Adrenal gland (tissue), 12 donors: ENCODE data around the gene CDC25C. TPM values are rescaled to one million over a fixed set of nuclear protein-coding genes. Genes with fewer than 3 reads are reported as not detected.

Experiments used
- DNase-seq, 7 donors: peaks; one replicate each; pipeline ENCODE4 v3.0.0-alpha.2; 2019 to 2020
- H3K27ac ChIP-seq, 5 donors: fragments of 200-600 bp; sonication (generic) in 4 of 5; 1 replicate in 3 of 5; 2 replicates in 2 of 5; pipeline versions ENCODE4 v1.5.1 to v1.8.0; 2016 to 2020; ENCODE audit warnings: mild to moderate bottlenecking in 1 of 5
- H3K27me3 ChIP-seq: fragments of 200-600 bp; 2 replicates; pipeline ENCODE4 v1.8.0; 2021
- H3K36me3 ChIP-seq, 2 donors: fragments of 200-600 bp; replicated peaks in 1 of 2; 1 replicate in 1 of 2; 2 replicates in 1 of 2; pipeline versions ENCODE4 v1.5.1 to v1.8.0; 2018 to 2022
- H3K4me1 ChIP-seq, 2 donors: fragments of 200-600 bp; replicated peaks in 1 of 2; 1 replicate in 1 of 2; 2 replicates in 1 of 2; pipeline versions ENCODE4 v1.5.1 to v1.8.0; 2018 to 2021
- H3K4me3 ChIP-seq, 4 donors: fragments of 200-600 bp; sonication (generic) in 3 of 4; one replicate each; pipeline ENCODE4 v1.5.1; 2016 to 2018
- H3K9me3 ChIP-seq, 3 donors: fragments of 200-600 bp; sonication (generic) in 1 of 3; replicated peaks in 1 of 3; 1 replicate in 2 of 3; 2 replicates in 1 of 3; pipeline versions ENCODE4 v1.5.1 to v1.8.0; 2016 to 2021
- CTCF ChIP-seq, 6 experiments: fragments of 450-650 bp in 4 of 6; fragments of 200-600 bp in 2 of 6; sonication (generic) in 1 of 6; IDR thresholded peaks; 1 replicate in 5 of 6; 2 replicates in 1 of 6; pipeline versions ENCODE4 v1.5.1 to v1.8.0; 2016 to 2021; ENCODE audit warnings: antibody characterized with exemption in 6 of 6, mild to moderate bottlenecking in 2 of 6, moderate library complexity in 1 of 6
- POLR2A ChIP-seq, 2 donors: fragments of 450-650 bp; IDR thresholded peaks; one replicate each; pipeline ENCODE4 v1.6.1; 2017; ENCODE audit warnings: antibody characterized with exemption in 2 of 2, mild to moderate bottlenecking in 2 of 2, moderate library complexity in 1 of 2
- WGBS, 4 donors: extraction: QIAGEN DNeasy Blood & Tissue Kit in 2 of 4; methylation state at CpG; one replicate each; pipeline versions ENCODE4 v1.1.5 to v1.1.7; 2013 to 2017; 5-methylcytosine and 5-hydroxymethylcytosine counted together
- intact Hi-C, 2 donors: fragments of 100-400 bp; cut with DNase I; formaldehyde crosslinking; loops; one replicate each; pipeline versions ENCODE4 v1.14.1 to v1.15.0; 2022 to 2023
- polyA plus RNA-seq, 3 donors: library from polyadenylated mRNA; stranded (reverse); fragments of 200-250 nt in 2 of 3; fragments of 350-450 nt in 1 of 3; fragmentation: Illumina TruSeq in 1 of 3; extraction: RNeasy Lipid Tissue Mini Kit (QIAGEN cat#74804) in 1 of 3; gene quantifications; one replicate each; pipeline ENCODE4 v1.2.3, GENCODE V29; 2013 to 2014
- total RNA-seq, 9 donors: library from RNA; depleted of rRNA in 4 of 9; stranded (reverse); fragments of >200 nt in 4 of 9; fragments of 120-200 nt in 1 of 9; fragmentation: NEBNext Ultra II Directional in 1 of 9; extraction: Animal tissue kit (Norgen Biotek cat#: 25700) in 1 of 9; gene quantifications; one replicate each; pipeline versions ENCODE4 v1.1.0 to v1.2.4, GENCODE V29; 2013 to 2023
- donor health status: healthy with polysubstance abuse.
- donor health status: Bipolar disorder and iron deficiency.
- donor health status: DM: yes; HTN: yes; CAD: no.
- donor health status: DM: no; HTN: no; CAD: no.
- donor health status: DM: no; HTN: no; CAD: no.
- donor health status: DM: yes; HTN: yes; CAD: no.

CDC25C gene
- total and polyA plus RNA-seq, 12 donors = 0.24 to 5.2 (median 0.32) TPM; not detected in 4

- H3K27ac ChIP-seq = no peak overlapping the region
- H3K4me1 ChIP-seq = no peaks in the 10 kb centered on the region
- H3K36me3 ChIP-seq = no peaks in the 10 kb centered on the region
- no peak for DNase-seq
- H3K27me3 ChIP-seq = no peaks in the 10 kb centered on the region
- H3K9me3 ChIP-seq = no peaks in the 10 kb centered on the region
- intact Hi-C loops = loop anchor here in 1 of 2 donors (10.0 kb wide), 1 partner anchor 64 kb away; no protein-coding TSS in a partner anchor
- H3K4me3 ChIP-seq = no peak overlapping the region
- TF ChIP-seq CTCF (IDR thresholded peaks at IDR 0.05) (no peak), POLR2A (IDR thresholded peaks at IDR 0.05) (no peak)
- WGBS, 4 donors = 79 to 85% (median 83%) methylated on average over 3 of the region's 3 CpGs
Measured at GRCh38 chr5:138289296-138289695, 42.3 kb downstream of the CDC25C start.

GRCh38 chr5:138287246-138287645 lies 44.4 kb downstream of the CDC25C start:
- no peaks in the 10 kb centered on the region for H3K27me3 ChIP-seq
- H3K36me3 ChIP-seq = no peaks in the 10 kb centered on the region
- no peak for TF ChIP-seq CTCF (IDR thresholded peaks at IDR 0.05)
- no peak for TF ChIP-seq POLR2A (IDR thresholded peaks at IDR 0.05)
- 98 to 100% (median 100%) methylated on average over 1 of the region's 1 CpG for WGBS, 4 donors
- no peak for DNase-seq
- H3K27ac ChIP-seq = no peak overlapping the region
- no peaks in the 10 kb centered on the region for H3K4me1 ChIP-seq
- intact Hi-C loops = loop anchor here in 1 of 2 donors (10.0 kb wide), 1 partner anchor 62 kb away; no protein-coding TSS in a partner anchor
- H3K9me3 ChIP-seq = no peaks in the 10 kb centered on the region
- no peak overlapping the region for H3K4me3 ChIP-seq

GRCh38 chr5:138282920-138283742 lies 48.5 kb downstream of the CDC25C start:
- H3K4me3 ChIP-seq = no peak overlapping the region
- WGBS, 4 donors = 66 to 70% (median 68%) methylated on average over 7 of the region's 7 CpGs
- no peak overlapping the region for H3K27ac ChIP-seq
- no peaks in the 10 kb centered on the region for H3K36me3 ChIP-seq
- no peaks in the 10 kb centered on the region for H3K27me3 ChIP-seq
- intact Hi-C loops = loop anchor here in 1 of 2 donors (10.0 kb wide), 1 partner anchor 58 kb away; no protein-coding TSS in a partner anchor
- no peaks in the 10 kb centered on the region for H3K9me3 ChIP-seq
- TF ChIP-seq CTCF (IDR thresholded peaks at IDR 0.05) (peak in 5 of 6 experiments; percentile 18 to 61 (median 52)), POLR2A (IDR thresholded peaks at IDR 0.05) (no peak)
- DNase-seq = peak; percentile 20 to 72 (median 56)
- H3K4me1 ChIP-seq = no peaks in the 10 kb centered on the region

- Histone ChIP-seq H3K9me3 (no peaks in the 10 kb centered on the region), H3K36me3 (no peaks in the 10 kb centered on the region), H3K4me3 (no peak overlapping the region), H3K27ac (no peak overlapping the region), H3K27me3 (no peaks in the 10 kb centered on the region), H3K4me1 (no peaks in the 10 kb centered on the region)
- intact Hi-C loops = loop anchor here in 1 of 2 donors (10.0 kb wide), 1 partner anchor 56 kb away; no protein-coding TSS in a partner anchor
- no peak for DNase-seq
- TF ChIP-seq POLR2A (IDR thresholded peaks at IDR 0.05) (no peak), CTCF (IDR thresholded peaks at IDR 0.05) (no peak)
Measured at GRCh38 chr5:138280915-138281314, 50.7 kb downstream of the CDC25C start.
